H1 (cell line): Measurements from ENCODE around the gene CHRNA3. TPM values are rescaled to one million over a fixed set of nuclear protein-coding genes. Genes with fewer than 3 reads are reported as not detected.

ENCODE experiments used
- CTCF ChIA-PET: fragments of 300-600 bp; sonication (Branson Sonifier 250); formaldehyde crosslinking; loops from one replicate; lab custom pipeline; 2021; ENCODE audit not compliant: partially characterized antibody; lab: Charles Lee
- POLR2A ChIA-PET: fragments of 300-600 bp; sonication (Branson Sonifier 250); formaldehyde crosslinking; loops from one replicate; lab custom pipeline; 2021; ENCODE audit warnings: inconsistent platforms; ENCODE audit not compliant: partially characterized antibody; lab: Charles Lee
- DNase-seq, 2 experiments: peaks; one replicate each; pipeline versions ENCODE4 v3.0.0 to v3.0.0-alpha.2; 2010 to 2022; ENCODE audit warnings: low spot score in 2 of 2, low read depth in 1 of 2, mixed read lengths in 1 of 2
- FAIRE-seq: peaks from 2 replicates; lab custom pipeline; 2011; peaks lifted over from hg19 to GRCh38; lab: Jason Lieb, UNC
- H2AFZ ChIP-seq: 2 replicates; pipeline ENCODE4 v1.8.1; 2012; ENCODE audit warnings: low read length, inconsistent platforms
- H2AK5ac ChIP-seq: 2 replicates; pipeline ENCODE4 v1.6.1; 2013; ENCODE audit warnings: low read depth, low read length
- H2BK120ac ChIP-seq: replicated peaks from 2 replicates; pipeline ENCODE3; 2013; ENCODE audit warnings: low read depth, low read length, inconsistent platforms
- H2BK12ac ChIP-seq: 2 replicates; pipeline ENCODE4 v1.6.1; 2013; ENCODE audit warnings: low read depth, low read length
- H2BK15ac ChIP-seq: 2 replicates; pipeline ENCODE4 v1.6.1; 2013; ENCODE audit warnings: low read length
- H2BK20ac ChIP-seq: 2 replicates; pipeline ENCODE4 v1.6.1; 2013; ENCODE audit warnings: low read length
- H2BK5ac ChIP-seq: 2 replicates; pipeline ENCODE4 v1.6.1; 2013; ENCODE audit warnings: low read depth, low read length
- H3K14ac ChIP-seq: 2 replicates; pipeline ENCODE4 v1.6.1; 2013; ENCODE audit warnings: inconsistent platforms; ENCODE audit not compliant: insufficient read length
- H3K18ac ChIP-seq: 2 replicates; pipeline ENCODE4 v1.6.1; 2013; ENCODE audit warnings: low read length; ENCODE audit errors: extremely low read depth
- H3K23ac ChIP-seq: 2 replicates; pipeline ENCODE4 v1.6.1; 2013; ENCODE audit warnings: inconsistent platforms; ENCODE audit not compliant: insufficient read length
- H3K23me2 ChIP-seq: 2 replicates; pipeline ENCODE4 v1.6.1; 2013; ENCODE audit warnings: low read depth, low read length
- H3K27ac ChIP-seq: 2 replicates; pipeline ENCODE4 v1.6.1; 2011; ENCODE audit warnings: low read depth, low read length, inconsistent platforms
- H3K27me3 ChIP-seq, 4 experiments: replicated peaks in 1 of 4; 1 replicate in 1 of 4; 2 replicates in 3 of 4; pipeline versions ENCODE4 v1.6.1 to v1.8.1; 2011 to 2013; ENCODE audit warnings: low read length in 3 of 4, mild to moderate bottlenecking in 3 of 4, inconsistent platforms in 2 of 4, mixed read lengths in 2 of 4, moderate library complexity in 1 of 4; ENCODE audit not compliant: control insufficient read depth in 3 of 4, insufficient read depth in 3 of 4; ENCODE audit errors: extremely low read depth in 1 of 4
- H3K36me3 ChIP-seq, 4 experiments: 2 replicates each; pipeline versions ENCODE4 v1.6.1 to v1.8.1; 2011 to 2013; ENCODE audit warnings: mild to moderate bottlenecking in 4 of 4, low read length in 3 of 4, moderate library complexity in 2 of 4, control low read depth in 1 of 4, inconsistent platforms in 1 of 4; ENCODE audit not compliant: insufficient read depth in 4 of 4, control insufficient read depth in 2 of 4
- H3K4ac ChIP-seq: replicated peaks from 2 replicates; pipeline ENCODE3; 2013; ENCODE audit warnings: low read length, low read depth, mixed read lengths, inconsistent platforms; ENCODE audit not compliant: insufficient read length
- H3K4me1 ChIP-seq, 4 experiments: replicated peaks in 1 of 4; 1 replicate in 1 of 4; 2 replicates in 3 of 4; pipeline versions ENCODE4 v1.6.1 to v1.8.1; 2011 to 2013; ENCODE audit warnings: low read length in 3 of 4, inconsistent platforms in 2 of 4, mixed read lengths in 1 of 4; ENCODE audit not compliant: insufficient read depth in 4 of 4, control insufficient read depth in 3 of 4
- H3K4me2 ChIP-seq, 2 experiments: 2 replicates each; pipeline versions ENCODE4 v1.6.1 to v1.8.1; 2011 to 2013; ENCODE audit warnings: low read depth in 2 of 2, low read length in 2 of 2, control low read depth in 1 of 2, inconsistent platforms in 1 of 2, mild to moderate bottlenecking in 1 of 2; ENCODE audit not compliant: insufficient read depth in 1 of 2
- H3K4me3 ChIP-seq, 4 experiments: fragments of 200-600, 300-600 bp in 1 of 4; sonication (generic), shearing (Covaris generic), sonication (Bioruptor Twin) in 1 of 4; 2 replicates each; pipeline versions ENCODE4 v1.5.1 to v1.8.1; 2011 to 2016; ENCODE audit warnings: low read length in 4 of 4, low read depth in 3 of 4, control low read depth in 2 of 4, inconsistent platforms in 2 of 4, mild to moderate bottlenecking in 2 of 4, mixed read lengths in 1 of 4, moderate library complexity in 1 of 4; ENCODE audit not compliant: insufficient read depth in 2 of 4; ENCODE audit errors: extremely low read depth in 1 of 4
- H3K56ac ChIP-seq: replicated peaks from 2 replicates; pipeline ENCODE3; 2013; ENCODE audit warnings: low read depth, mild to moderate bottlenecking, mixed read lengths, low read length, inconsistent platforms; ENCODE audit not compliant: insufficient read length
- H3K79me1 ChIP-seq: 2 replicates; pipeline ENCODE4 v1.6.1; 2013; ENCODE audit warnings: low read depth, low read length, control low read depth
- H3K79me2 ChIP-seq, 2 experiments: 2 replicates each; pipeline versions ENCODE4 v1.6.1 to v1.8.1; 2012 to 2013; ENCODE audit warnings: low read length in 2 of 2, mild to moderate bottlenecking in 2 of 2, inconsistent platforms in 1 of 2; ENCODE audit not compliant: insufficient read depth in 2 of 2, control insufficient read depth in 1 of 2
- H3K9ac ChIP-seq, 4 experiments: replicated peaks in 1 of 4; 1 replicate in 1 of 4; 2 replicates in 3 of 4; pipeline versions ENCODE4 v1.6.1 to v1.8.1; 2011 to 2013; ENCODE audit warnings: low read depth in 3 of 4, low read length in 3 of 4, control low read depth in 2 of 4, mild to moderate bottlenecking in 2 of 4, moderate library complexity in 2 of 4, inconsistent platforms in 1 of 4; ENCODE audit errors: extremely low read depth in 1 of 4
- H3K9me3 ChIP-seq, 2 experiments: 2 replicates each; pipeline versions ENCODE4 v1.6.1 to v1.8.1; 2012 to 2013; ENCODE audit warnings: mild to moderate bottlenecking in 2 of 2, moderate library complexity in 2 of 2, control low read depth in 1 of 2, inconsistent platforms in 1 of 2, low read depth in 1 of 2, low read length in 1 of 2, mixed read lengths in 1 of 2; ENCODE audit not compliant: insufficient read depth in 2 of 2
- H4K20me1 ChIP-seq, 2 experiments: replicated peaks in 1 of 2; 2 replicates each; pipeline versions ENCODE3 to v1.8.1; 2011 to 2013; ENCODE audit warnings: inconsistent platforms in 2 of 2, low read length in 2 of 2, mild to moderate bottlenecking in 1 of 2; ENCODE audit not compliant: insufficient read depth in 2 of 2, control insufficient read depth in 1 of 2
- H4K5ac ChIP-seq: 2 replicates; pipeline ENCODE4 v1.6.1; 2013; ENCODE audit warnings: low read length, low read depth, mixed read lengths, inconsistent platforms; ENCODE audit not compliant: insufficient read length
- H4K8ac ChIP-seq: 2 replicates; pipeline ENCODE4 v1.8.0; 2013; ENCODE audit warnings: mild to moderate bottlenecking, moderate library complexity, low read length, inconsistent platforms; ENCODE audit not compliant: insufficient read depth; ENCODE audit errors: extremely low read depth
- H4K91ac ChIP-seq: replicated peaks from 2 replicates; pipeline ENCODE3; 2013; ENCODE audit warnings: low read length, mixed read lengths, inconsistent platforms; ENCODE audit not compliant: insufficient read length
- PHF8 ChIP-seq: fragments of 200-600 bp; sonication (generic); conservative IDR thresholded peaks from 2 replicates; pipeline ENCODE4 v1.7.1; 2012; ENCODE audit warnings: low read depth, mild to moderate bottlenecking, inconsistent platforms, low read length, moderate library complexity
- USF2 ChIP-seq: IDR thresholded peaks from 2 replicates; pipeline ENCODE4 v1.6.1; 2011; ENCODE audit warnings: low read length, improper control_type of control experiment
- WGBS, 2 experiments: shearing (Covaris generic) in 1 of 2; methylation state at CpG; one replicate each; pipeline versions ENCODE4 v1.1.6 to v1.1.7; 2013 to 2015; ENCODE audit warnings: low lambda C conversion rate in 2 of 2, mixed read lengths in 2 of 2, inconsistent platforms in 1 of 2, low coverage in 1 of 2, missing lambda C conversion rate in 1 of 2; ENCODE audit not compliant: insufficient replicate concordance in 2 of 2, insufficient coverage in 1 of 2, insufficient read length in 1 of 2; ENCODE audit errors: extremely low coverage in 1 of 2, missing lambda C conversion rate in 1 of 2; 5-methylcytosine and 5-hydroxymethylcytosine counted together
- polyA plus RNA-seq, 7 experiments: library from polyadenylated mRNA; depleted of rRNA in 3 of 7; stranded (reverse) in 5 of 7; unstranded in 2 of 7; fragments of >200 nt in 5 of 7; fragments of 200-250 nt in 2 of 7; gene quantifications; 1 replicate in 5 of 7; 2 replicates in 1 of 7; 4 replicates in 1 of 7; pipeline versions ENCODE4 v1.2.1 to v1.2.3, GENCODE V29; 2011 to 2013; ENCODE audit warnings: missing spikeins in 2 of 7, mixed read lengths in 2 of 7
- total RNA-seq: library from RNA; stranded (reverse); fragmentation: NEBNext Ultra II Directional; extraction: Animal tissue kit (Norgen Biotek cat#: 25700); gene quantifications from 2 replicates; pipeline ENCODE4 v1.2.1, GENCODE V29; 2021

CHRNA3 gene
- total and polyA plus RNA-seq, 2 of the 8 experiments (the other 6 are each of a cell fraction or from before 2014, with no cell fraction given) = 2.1 to 4.7 TPM

GRCh38 chr15:78617516-78617915, 3.3 kb downstream of the CHRNA3 start:
- peaks cover 0 to 10% (median 2%) of the 10 kb centered on the region in 4 experiments; a peak in 6 of 7 replicates for H3K4me1 ChIP-seq
- CTCF ChIA-PET = interaction anchor here (0.6 to 7.6 kb wide), 7 partner anchors 12 to 134 kb away, joined by 3 to 81 read pairs (median 5); no protein-coding TSS in a partner anchor
- no peaks in the 10 kb centered on the region for H3K9me3 ChIP-seq
- H3K79me1 ChIP-seq = no peaks in the 10 kb centered on the region
- H3K79me2 ChIP-seq = no peaks in the 10 kb centered on the region
- TF ChIP-seq PHF8 = no peak
- no peak for TF ChIP-seq USF2
- no peak overlapping the region for H2AK5ac ChIP-seq
- H3K4me2 ChIP-seq = no peak overlapping the region
- H3K18ac ChIP-seq = no peak overlapping the region
- no peak overlapping the region for H2BK120ac ChIP-seq
- H2AFZ ChIP-seq = no peak overlapping the region
- H2BK15ac ChIP-seq = no peak overlapping the region
- peak overlapping the region; percentile 39; the same call in 1 of the 2 replicates for H2BK5ac ChIP-seq
- no peak overlapping the region for H2BK20ac ChIP-seq
- H3K27ac ChIP-seq = no peak overlapping the region
- no peak overlapping the region for H4K8ac ChIP-seq
- peaks cover 14% of the 10 kb centered on the region; the same call in 1 of the 2 replicates for H3K23me2 ChIP-seq
- POLR2A ChIA-PET = no interaction called here
- H3K23ac ChIP-seq = no peak overlapping the region
- peaks cover 6 to 39% (median 35%) of the 10 kb centered on the region in 4 experiments for H3K27me3 ChIP-seq
- H2BK12ac ChIP-seq = no peak overlapping the region; the same call in 1 of the 2 replicates
- no peaks in the 10 kb centered on the region for H4K20me1 ChIP-seq
- H3K36me3 ChIP-seq = no peaks in the 10 kb centered on the region
- no peak overlapping the region for H4K5ac ChIP-seq
- H3K9ac ChIP-seq = no peak overlapping the region; a peak in 1 of 7 replicates
- no peak overlapping the region for H4K91ac ChIP-seq
- H3K14ac ChIP-seq = no peak overlapping the region
- no peak overlapping the region for H3K4ac ChIP-seq
- peak in 1 of 2 experiments; percentile 39 for DNase-seq
- 88% methylated on average over 5 of the region's 5 CpGs; no CpG with 5 or more reads in 1 of the 2 experiments for WGBS, 2 experiments
- no peak overlapping the region for H3K4me3 ChIP-seq
- no peak for FAIRE-seq
- H3K56ac ChIP-seq = no peak overlapping the region
